ENCODE data around the gene MAP1B. TPM values are rescaled to one million over a fixed set of nuclear protein-coding genes. Genes with fewer than 3 reads are reported as not detected.

Gene MAP1B
- total RNA-seq, 1 experiment from 2014 or later, result 8.9 TPM

DNA sequence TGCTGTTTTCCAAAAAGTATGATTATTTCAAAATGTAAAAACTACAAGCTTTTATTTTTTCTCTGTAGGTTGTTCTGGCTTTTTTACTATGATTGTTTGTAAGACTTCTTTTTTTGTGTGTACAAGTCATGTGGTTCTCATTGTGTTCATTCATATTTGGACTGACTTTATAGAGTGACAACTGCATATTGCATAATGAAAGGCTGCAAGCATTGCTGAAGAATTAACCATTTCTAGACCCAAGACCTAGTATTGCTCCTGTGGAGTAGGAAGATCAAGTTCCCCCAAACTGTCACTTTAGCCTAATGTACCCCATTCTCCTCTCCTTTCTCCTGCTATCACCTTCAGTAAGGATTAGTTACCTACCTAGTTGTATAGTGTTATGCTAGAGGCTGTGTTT is 10.0 kb downstream of the MAP1B start:
- RAD21 ChIA-PET (ENCODE audit: low non-redundant PET in 1 of 2, low total read pairs in 2 of 2, uncharacterized antibody in 2 of 2, unreplicated experiment in 2 of 2), result no interaction called here
- Histone ChIP-seq H3K36me3 (ENCODE audit: control insufficient read depth in 1 of 2, insufficient read depth in 2 of 2, low read length in 2 of 2) (no peaks in the 10 kb centered on the region), H3K27ac (ENCODE audit: low read depth, low read length) (no peak overlapping the region), H3K9me3 (ENCODE audit: control insufficient read depth in 1 of 2, insufficient read depth in 1 of 2, low read depth in 1 of 2, low read length in 2 of 2) (no peaks in the 10 kb centered on the region), H3K27me3 (ENCODE audit: insufficient read depth, low read length) (no peaks in the 10 kb centered on the region), H3K4me1 (ENCODE audit: control insufficient read depth in 1 of 2, insufficient read depth in 2 of 2, low read length in 2 of 2) (no peaks in the 10 kb centered on the region), H3K9ac (ENCODE audit: low read length) (no peak overlapping the region), H3K4me2 (ENCODE audit: low read length) (no peak overlapping the region), H3K4me3 (replicated peaks in 1 of 2; ENCODE audit: low read depth in 1 of 2, low read length in 2 of 2) (no peak overlapping the region), H4K20me1 (ENCODE audit: insufficient read depth) (no peaks in the 10 kb centered on the region), H3K79me2 (ENCODE audit: insufficient read depth, low read length) (no peaks in the 10 kb centered on the region), H2AFZ (ENCODE audit: low read depth, low read length, poor library complexity, severe bottlenecking) (no peak overlapping the region), H3K9me2 (ENCODE audit: insufficient read depth) (no peaks in the 10 kb centered on the region)
- ATAC-seq, result no peak
- TF ChIP-seq ELF1 (IDR thresholded peaks at IDR 0.05; ENCODE audit: borderline replicate concordance, low read depth) (no peak), POLR2A (IDR thresholded peaks at IDR 0.05; ENCODE audit: borderline replicate concordance, extremely low read depth, insufficient read depth, insufficient read length) (no peak), JUND (IDR thresholded peaks at IDR 0.05) (no peak), EZH2phosphoT487 (IDR thresholded peaks at IDR 0.05; ENCODE audit: borderline replicate concordance) (no peak), REST (IDR thresholded peaks at IDR 0.05; ENCODE audit: low read depth) (no peak), CTCF (IDR thresholded peaks at IDR 0.05 in 2 of 3, conservative IDR thresholded peaks at IDR 0.05 in 1 of 3; ENCODE audit: borderline replicate concordance in 1 of 3, insufficient read depth in 1 of 3, low read depth in 2 of 3, low read length in 2 of 3) (no peak), SIN3A (IDR thresholded peaks at IDR 0.05; ENCODE audit: low read depth) (no peak), POLR2AphosphoS5 (IDR thresholded peaks at IDR 0.05; ENCODE audit: low read depth, low read length) (no peak), CEBPB (IDR thresholded peaks at IDR 0.05; ENCODE audit: low read depth) (no peak), EZH2 (IDR thresholded peaks at IDR 0.05) (no peak), RAD21 (IDR thresholded peaks at IDR 0.05; ENCODE audit: low read depth) (no peak)
- BruUV-seq (replicated peaks), result no TSS peak
- POLR2A ChIA-PET, result no interaction called here
- intact Hi-C loops (cut with micrococcal nuclease), result no loop called here
- no peak for DNase-seq (ENCODE audit: low read depth, low spot score)
- CTCF ChIA-PET, result no interaction called here
